ENCODE measurements around the gene SPINK9. TPM values are rescaled to one million over a fixed set of nuclear protein-coding genes. Genes with fewer than 3 reads are reported as not detected.

SPINK9 gene
- total RNA-seq, 1 donor from 2014 or later: not detected

DNA sequence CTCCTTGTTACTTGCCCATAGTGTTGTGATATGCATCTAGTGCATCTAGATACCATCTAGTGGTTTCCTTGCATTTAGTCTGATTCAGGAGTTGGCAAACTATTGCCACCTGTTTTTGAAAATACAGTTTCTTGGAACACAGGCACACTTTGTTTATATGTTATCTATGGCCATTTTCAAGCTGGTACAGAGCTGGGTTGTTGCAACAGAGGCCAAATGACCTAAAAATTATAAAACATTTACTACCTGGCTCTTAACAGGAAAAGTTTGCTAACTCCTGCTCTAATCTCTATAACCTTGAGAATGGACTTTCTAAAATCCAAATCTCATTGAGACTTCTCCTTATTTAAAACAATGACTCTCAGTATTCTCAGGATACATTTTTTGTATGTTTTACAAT is 29.0 kb downstream of the SPINK9 start:
- H3K27me3 Mint-ChIP-seq (ENCODE audit: unreplicated experiment): peaks cover 2% of the 10 kb centered on the region
- TF ChIP-seq, protein P1, sequence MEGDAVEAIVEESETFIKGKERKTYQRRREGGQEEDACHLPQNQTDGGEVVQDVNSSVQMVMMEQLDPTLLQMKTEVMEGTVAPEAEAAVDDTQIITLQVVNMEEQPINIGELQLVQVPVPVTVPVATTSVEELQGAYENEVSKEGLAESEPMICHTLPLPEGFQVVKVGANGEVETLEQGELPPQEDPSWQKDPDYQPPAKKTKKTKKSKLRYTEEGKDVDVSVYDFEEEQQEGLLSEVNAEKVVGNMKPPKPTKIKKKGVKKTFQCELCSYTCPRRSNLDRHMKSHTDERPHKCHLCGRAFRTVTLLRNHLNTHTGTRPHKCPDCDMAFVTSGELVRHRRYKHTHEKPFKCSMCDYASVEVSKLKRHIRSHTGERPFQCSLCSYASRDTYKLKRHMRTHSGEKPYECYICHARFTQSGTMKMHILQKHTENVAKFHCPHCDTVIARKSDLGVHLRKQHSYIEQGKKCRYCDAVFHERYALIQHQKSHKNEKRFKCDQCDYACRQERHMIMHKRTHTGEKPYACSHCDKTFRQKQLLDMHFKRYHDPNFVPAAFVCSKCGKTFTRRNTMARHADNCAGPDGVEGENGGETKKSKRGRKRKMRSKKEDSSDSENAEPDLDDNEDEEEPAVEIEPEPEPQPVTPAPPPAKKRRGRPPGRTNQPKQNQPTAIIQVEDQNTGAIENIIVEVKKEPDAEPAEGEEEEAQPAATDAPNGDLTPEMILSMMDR (IDR thresholded peaks at IDR 0.05; ENCODE audit: partially characterized antibody, unreplicated experiment): no peak
- no peak overlapping the region for H3K27ac Mint-ChIP-seq (ENCODE audit: unreplicated experiment)
- H3K36me3 Mint-ChIP-seq (ENCODE audit: unreplicated experiment): peaks cover 11% of the 10 kb centered on the region
- H3K4me3 Mint-ChIP-seq (ENCODE audit: unreplicated experiment): no peak overlapping the region
- H3K4me1 Mint-ChIP-seq (ENCODE audit: low read depth, unreplicated experiment): no peaks in the 10 kb centered on the region
- H3K9me3 Mint-ChIP-seq (ENCODE audit: unreplicated experiment): peaks cover 1% of the 10 kb centered on the region
- DNase-seq: no peak

DNA sequence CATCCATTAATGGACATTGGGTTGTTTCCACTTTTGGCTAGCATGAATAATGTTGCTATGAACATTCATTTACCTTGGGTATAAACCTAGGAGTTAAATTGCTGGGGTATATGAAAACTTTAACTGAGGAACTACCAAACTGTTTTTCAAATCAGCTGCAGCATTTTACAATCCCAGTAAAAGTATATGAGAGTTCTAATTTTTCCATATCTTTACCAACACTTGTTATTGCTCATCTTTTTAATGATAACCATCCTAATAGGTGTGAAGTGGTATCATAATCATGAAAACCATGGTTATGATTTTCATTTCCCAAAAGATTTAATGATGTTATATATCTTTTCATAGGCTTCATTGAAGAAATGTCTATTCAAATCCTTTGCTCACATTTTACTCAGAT is 32.9 kb downstream of the SPINK9 start:
- Mint-ChIP-seq H3K27me3 (ENCODE audit: unreplicated experiment) (no peaks in the 10 kb centered on the region), H3K27ac (ENCODE audit: unreplicated experiment) (no peak overlapping the region), H3K9me3 (ENCODE audit: unreplicated experiment) (peaks cover 1% of the 10 kb centered on the region), H3K4me1 (ENCODE audit: low read depth, unreplicated experiment) (no peaks in the 10 kb centered on the region), H3K4me3 (ENCODE audit: unreplicated experiment) (no peak overlapping the region), H3K36me3 (ENCODE audit: unreplicated experiment) (peaks cover 11% of the 10 kb centered on the region)
- DNase-seq: no peak
- TF ChIP-seq, protein P1 (IDR thresholded peaks at IDR 0.05; ENCODE audit: partially characterized antibody, unreplicated experiment): no peak

DNA sequence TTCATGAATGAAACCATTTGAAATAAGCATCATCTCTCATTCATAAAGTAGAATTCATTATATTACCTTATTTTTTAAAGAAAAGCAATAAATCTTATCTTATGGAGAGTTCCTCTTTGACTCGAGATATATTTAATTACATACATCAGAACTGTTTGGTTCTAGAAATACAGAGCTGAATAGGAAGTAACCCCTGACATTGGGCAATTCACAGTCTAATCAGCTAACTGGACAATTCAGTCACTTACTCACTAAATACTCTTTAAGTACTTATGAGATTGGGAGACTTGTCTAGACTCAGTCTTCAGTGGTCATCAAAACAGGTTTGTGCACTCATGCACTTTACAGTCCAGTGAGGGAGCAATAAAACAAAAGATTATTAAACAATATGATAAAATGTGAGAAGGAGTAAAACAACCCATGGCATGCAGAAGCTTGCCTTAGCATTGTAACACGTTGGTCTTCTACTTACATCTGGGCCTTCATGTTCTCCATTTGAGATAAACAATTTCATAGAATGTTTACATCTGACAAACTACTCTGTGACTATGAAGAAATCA is 36.9 kb downstream of the SPINK9 start:
- H3K9me3 Mint-ChIP-seq (ENCODE audit: unreplicated experiment): peaks cover 1% of the 10 kb centered on the region
- H3K27ac Mint-ChIP-seq (ENCODE audit: unreplicated experiment): no peak overlapping the region
- TF ChIP-seq, protein P1 (IDR thresholded peaks at IDR 0.05; ENCODE audit: partially characterized antibody, unreplicated experiment): no peak
- no peak overlapping the region for H3K4me3 Mint-ChIP-seq (ENCODE audit: unreplicated experiment)
- H3K27me3 Mint-ChIP-seq (ENCODE audit: unreplicated experiment): no peaks in the 10 kb centered on the region
- H3K4me1 Mint-ChIP-seq (ENCODE audit: low read depth, unreplicated experiment): no peaks in the 10 kb centered on the region
- DNase-seq: no peak
- peaks cover 11% of the 10 kb centered on the region for H3K36me3 Mint-ChIP-seq (ENCODE audit: unreplicated experiment)

DNA sequence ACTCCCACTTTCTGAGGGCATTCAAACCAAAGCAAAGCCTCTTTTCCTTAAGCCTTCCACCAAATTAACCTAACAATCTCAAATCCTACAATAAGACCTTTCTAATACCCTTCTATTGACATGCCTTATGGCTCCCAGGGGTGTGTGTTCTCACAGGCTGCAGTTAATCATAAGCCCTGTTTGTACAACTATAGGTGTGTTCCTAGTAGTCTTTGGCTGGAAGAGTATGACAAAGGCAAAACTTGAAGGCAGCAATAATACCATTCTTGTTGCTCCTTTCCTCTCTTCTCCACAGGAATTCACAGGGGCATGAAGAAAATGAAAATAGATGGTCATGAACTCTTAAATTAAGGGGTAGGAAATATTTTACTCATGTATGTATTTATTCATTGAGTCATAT is 37.5 kb downstream of the SPINK9 start:
- peaks cover 10% of the 10 kb centered on the region for H3K36me3 Mint-ChIP-seq (ENCODE audit: unreplicated experiment)
- no peak overlapping the region for H3K4me3 Mint-ChIP-seq (ENCODE audit: unreplicated experiment)
- TF ChIP-seq, protein P1 (IDR thresholded peaks at IDR 0.05; ENCODE audit: partially characterized antibody, unreplicated experiment): no peak
- no peak overlapping the region for H3K27ac Mint-ChIP-seq (ENCODE audit: unreplicated experiment)
- H3K9me3 Mint-ChIP-seq (ENCODE audit: unreplicated experiment): peaks cover 1% of the 10 kb centered on the region
- H3K27me3 Mint-ChIP-seq (ENCODE audit: unreplicated experiment): no peaks in the 10 kb centered on the region
- no peaks in the 10 kb centered on the region for H3K4me1 Mint-ChIP-seq (ENCODE audit: low read depth, unreplicated experiment)
- no peak for DNase-seq

DNA sequence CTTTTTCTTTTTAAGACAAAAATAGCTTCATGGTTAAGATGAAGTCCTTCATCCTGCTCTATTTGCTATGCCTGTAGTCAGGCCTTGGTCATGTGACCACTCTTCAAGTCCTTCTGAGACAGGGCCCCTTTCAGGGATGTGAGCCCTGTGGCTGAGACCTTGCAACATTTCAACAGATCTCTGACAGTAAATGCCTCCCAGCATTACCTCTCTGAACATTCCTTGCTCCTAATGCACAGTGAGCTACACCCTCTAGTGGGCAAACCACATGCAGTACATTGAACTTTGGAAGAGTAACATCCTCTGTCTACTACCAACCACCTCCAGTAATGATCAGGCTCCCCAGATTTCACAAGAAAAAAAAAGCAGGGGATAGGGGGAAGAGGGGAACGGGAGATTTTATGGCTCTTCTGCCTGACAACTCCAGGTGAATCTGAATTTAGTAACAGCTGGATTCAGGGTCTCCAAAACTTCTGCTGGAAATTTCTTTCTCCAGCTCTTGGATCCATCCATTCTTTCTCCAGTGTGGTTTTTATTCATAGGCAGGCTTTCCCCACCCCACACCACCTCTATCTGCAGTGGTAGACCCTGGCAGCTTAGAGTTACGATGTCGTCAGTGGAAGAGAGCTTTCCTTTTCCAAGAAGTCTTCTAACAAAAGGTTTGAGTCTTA is 39.5 kb downstream of the SPINK9 start:
- TF ChIP-seq, protein P1 (IDR thresholded peaks at IDR 0.05; ENCODE audit: partially characterized antibody, unreplicated experiment): peak; percentile 71
- H3K27ac Mint-ChIP-seq (ENCODE audit: unreplicated experiment): no peak overlapping the region
- no peaks in the 10 kb centered on the region for H3K27me3 Mint-ChIP-seq (ENCODE audit: unreplicated experiment)
- H3K4me1 Mint-ChIP-seq (ENCODE audit: low read depth, unreplicated experiment): no peaks in the 10 kb centered on the region
- no peak overlapping the region for H3K4me3 Mint-ChIP-seq (ENCODE audit: unreplicated experiment)
- H3K36me3 Mint-ChIP-seq (ENCODE audit: unreplicated experiment): no peaks in the 10 kb centered on the region
- no peaks in the 10 kb centered on the region for H3K9me3 Mint-ChIP-seq (ENCODE audit: unreplicated experiment)
- DNase-seq: peak; percentile 19
